Fibroblast of skin of left biceps (primary cell): ENCODE data around the gene SLC9A9.

Experiments
- DNase-seq, 2 experiments: peaks; one replicate each; pipeline ENCODE4 v3.0.0-alpha.2; 2013; ENCODE audit warnings: low read depth in 2 of 2

Gene SLC9A9

GRCh38 chr3:143217283-143217682 is 631.0 kb downstream of the SLC9A9 start:
- DNase-seq = no peak

- no peak for DNase-seq
Measured at GRCh38 chr3:143216709-143217182, 631.5 kb downstream of the SLC9A9 start.
